ENCODE results near the gene RNF187.

Gene RNF187

DNA sequence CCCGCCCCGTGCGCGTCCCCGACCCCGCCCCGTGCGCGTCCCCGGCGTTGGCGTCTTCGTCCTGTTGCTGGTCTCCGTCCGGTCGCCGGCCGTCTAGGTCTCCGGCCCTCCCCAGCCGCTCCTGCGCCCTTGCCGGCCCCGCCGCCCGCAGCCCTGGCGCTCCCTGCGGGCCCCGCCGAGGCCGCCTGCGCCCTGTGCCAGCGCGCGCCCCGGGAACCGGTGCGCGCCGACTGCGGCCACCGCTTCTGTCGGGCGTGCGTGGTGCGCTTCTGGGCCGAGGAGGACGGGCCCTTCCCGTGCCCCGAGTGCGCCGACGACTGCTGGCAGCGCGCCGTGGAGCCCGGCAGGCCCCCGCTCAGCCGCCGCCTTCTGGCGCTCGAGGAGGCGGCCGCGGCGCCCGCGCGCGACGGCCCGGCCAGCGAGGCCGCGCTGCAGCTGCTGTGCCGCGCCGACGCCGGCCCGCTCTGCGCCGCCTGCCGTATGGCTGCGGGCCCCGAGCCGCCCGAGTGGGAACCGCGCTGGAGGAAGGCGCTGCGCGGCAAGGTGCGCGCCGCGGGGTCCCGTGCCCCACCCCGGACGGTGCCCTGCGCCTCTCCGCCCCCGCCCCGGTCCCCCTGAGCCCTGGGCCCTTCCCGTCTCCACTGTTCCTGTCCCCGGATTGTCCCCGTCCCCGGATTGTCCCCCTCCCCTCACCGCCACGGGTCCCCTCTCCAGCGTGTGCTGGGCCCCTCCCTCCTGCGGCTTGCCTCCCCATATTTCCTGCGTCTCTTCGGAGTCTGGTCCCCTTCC, at the start of gene RNF187:
TSS of gene RNF187 (plus strand) at position 47 of the 789 bp plus-strand sequence.
- DNase-seq (ENCODE audit: low spot score): peak; percentile 98

DNA sequence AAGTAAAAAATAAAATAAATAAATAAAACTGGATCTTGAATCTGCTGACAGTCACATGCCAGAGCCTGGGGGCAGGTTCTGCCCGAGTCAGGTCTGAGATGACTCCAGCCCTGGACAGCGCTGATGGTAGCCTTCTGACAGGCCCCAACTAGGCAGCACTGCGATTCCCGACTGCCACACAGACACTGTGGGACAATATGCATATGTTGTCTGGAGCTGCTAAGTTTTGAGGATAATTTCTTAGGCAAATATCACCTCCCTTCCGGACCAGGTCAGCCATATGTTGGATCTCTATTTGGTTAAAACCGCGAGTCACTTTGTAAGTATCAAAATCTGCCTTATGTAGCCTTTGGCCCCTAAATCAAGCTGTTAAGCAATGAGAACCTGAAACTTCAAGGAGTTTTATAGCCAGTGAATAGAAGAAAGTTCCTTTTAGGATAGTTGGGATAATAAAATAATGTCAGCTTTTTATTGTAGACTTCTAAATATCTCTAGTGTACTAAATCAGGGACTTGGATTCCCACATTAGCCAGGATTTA, 49.7 kb upstream of the RNF187 start:
- DNase-seq (ENCODE audit: low spot score): no peak

DNA sequence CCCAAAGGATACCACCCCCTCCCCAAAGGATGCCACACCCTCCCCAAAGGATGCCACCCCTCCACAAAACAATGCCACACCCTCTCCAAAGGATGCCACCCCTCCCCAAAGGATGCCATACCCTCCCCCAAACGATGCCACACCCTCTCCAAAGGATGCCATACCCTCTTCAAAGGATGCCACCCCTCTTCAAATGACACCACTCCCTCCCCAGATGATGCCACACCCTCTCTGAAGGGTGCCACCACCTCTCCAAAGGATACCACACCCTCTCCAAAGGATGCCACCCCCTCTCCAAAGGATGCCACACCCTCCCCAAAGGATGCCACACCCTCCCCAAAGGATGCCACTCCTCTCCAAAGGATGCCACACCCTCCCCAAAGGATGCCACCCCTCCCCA, 48.9 kb upstream of the RNF187 start:
- no peak for DNase-seq (ENCODE audit: low spot score)

DNA sequence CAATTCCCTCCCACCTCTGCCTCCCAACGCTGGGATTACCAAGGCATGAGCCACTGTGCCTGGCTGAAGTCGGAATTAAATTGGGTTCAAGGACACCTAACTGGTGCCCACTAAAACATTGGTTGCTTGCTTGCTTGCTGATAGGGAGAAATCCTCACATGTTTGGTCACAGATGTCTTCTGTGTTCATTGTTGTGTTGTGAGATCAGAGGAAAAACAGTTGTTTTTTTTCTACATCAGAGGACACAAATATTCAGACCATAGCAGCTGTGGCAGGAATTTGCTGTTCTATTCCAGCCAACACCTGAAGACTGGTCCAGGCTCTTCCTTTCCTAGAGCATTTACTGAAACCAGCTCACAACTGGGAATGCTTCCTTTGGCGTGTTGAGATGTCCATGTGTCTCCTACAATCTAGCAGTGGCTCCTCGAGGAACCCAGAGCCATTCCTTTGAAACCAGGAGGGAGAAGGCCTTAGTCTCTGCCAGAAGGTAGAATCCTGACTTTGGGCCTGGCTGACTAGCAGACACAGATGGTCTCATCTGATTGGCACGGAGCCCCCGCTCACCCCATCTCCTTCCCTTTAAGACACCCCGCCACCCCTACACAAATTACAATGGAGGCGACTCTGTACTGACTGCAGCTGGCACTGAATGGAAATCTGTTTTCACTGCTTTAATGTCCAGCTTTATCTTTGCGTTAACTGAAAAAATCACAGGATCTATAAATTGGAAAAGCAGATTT, 46.3 kb upstream of the RNF187 start:
- DNase-seq (ENCODE audit: low spot score): no peak

DNA sequence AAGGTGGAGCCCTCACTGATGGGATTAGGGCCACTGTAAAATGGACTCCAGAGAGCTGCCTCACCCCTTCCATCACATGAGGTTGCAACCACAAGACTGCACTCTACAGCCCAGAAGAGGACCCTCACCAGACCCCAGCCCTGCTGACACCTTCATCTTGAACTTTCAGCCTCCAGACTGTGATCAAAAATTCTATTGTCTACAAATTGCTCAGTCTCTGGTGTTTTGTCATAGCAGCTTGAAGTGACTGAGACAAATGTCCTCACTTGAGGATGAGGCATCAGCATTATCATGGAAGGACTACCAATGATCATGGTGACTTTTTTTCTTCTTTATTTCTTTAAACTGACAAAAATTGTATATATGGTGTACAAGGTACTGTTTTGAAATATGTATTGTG, 43.8 kb upstream of the RNF187 start:
- no peak for DNase-seq (ENCODE audit: low spot score)

DNA sequence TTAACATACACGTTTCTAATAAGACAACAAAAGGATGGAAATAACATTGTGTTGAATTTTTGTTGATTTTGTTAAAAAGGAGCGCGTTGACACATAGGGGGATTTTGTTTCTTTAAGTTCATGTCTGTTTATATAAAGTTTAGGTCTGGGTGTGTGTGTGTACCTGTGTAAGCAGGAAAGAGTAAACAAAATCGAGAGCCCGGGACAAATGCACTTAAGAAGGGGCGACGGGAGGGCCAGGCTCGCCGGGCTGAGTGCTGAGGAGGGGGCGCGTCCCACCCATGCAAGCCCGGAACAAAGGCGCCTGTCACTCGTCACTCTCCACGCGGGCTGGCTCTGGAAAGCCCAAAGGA, 41.7 kb upstream of the RNF187 start:
- no peak for DNase-seq (ENCODE audit: low spot score)

DNA sequence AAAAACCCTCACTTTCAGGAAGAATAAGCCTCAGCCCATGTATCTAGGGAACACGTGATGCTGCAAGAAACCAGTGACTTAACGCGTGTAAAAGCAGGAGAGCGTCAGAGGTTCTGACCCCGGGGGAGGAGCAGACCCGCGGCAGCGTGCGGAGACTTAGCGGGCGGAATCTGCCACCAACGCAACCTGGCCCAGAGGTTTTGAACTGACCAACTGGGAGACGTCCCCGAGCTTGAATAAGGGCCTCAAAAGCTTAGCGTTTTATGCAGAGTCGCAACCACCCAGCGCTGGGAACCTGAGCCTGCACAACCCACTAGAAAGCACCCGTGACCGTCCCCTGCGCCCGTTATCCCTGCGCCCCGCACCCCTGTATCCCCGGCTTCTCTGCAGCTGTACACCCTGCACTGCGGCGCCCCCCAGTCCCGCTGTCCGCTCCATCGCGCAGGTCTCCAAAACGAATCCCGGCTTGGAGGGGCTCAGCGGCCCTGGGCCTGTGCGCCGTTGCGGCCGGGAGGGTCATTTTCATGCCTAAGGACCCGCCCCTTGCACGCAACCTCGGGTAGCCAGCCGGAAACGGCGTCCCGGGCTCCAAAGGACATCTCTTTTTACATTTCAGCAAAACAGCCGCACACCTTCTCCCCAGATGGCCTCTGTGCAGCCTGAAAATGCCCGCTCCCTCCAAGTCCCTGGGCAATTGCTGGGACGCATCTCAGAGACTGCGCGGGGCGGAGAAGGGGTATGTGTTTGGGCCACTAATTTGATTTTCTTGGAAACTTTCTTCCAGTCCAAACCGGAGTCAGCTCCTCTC, 41.1 kb upstream of the RNF187 start:
- DNase-seq (ENCODE audit: low spot score): peak; percentile 70

DNA sequence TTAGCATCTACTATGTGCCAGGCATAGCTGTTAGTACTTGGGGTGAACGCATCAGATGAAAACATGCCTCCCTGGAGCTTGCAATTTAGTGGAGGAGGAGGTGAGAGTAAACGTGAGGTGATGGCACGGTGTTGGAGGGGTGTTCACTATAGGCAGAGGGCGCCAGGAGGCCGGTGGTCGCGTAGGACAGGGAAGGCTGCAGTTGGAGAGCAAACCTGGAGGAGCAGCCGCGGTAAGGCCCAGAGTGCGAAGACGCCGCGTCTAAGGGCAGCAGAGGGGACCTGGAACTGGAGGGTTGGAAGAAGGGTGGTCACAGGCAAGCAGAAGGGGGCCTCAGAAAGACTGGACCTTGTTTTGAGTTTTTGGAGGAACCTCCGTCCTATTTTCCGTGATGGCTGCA, 40.3 kb upstream of the RNF187 start:
- peak; percentile 60 for DNase-seq (ENCODE audit: low spot score)

DNA sequence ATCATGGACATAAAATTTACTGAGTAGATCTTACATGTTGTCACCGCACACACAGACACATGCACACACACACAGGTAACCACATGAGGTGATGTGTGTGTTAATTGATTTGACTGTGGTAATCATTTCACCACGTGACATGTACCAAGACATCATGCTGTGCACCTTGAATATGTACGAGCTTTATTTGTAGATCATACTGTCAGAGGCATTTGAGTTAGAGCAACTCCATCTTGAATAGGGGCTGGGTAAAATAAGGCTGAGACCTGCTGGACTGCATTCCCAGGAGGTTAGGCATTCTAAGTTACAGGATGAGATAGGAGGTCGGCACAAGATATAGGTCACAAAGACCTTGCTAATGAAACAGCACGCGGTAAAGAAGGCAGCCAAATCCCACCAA, 38.8 kb upstream of the RNF187 start:
- no peak for DNase-seq (ENCODE audit: low spot score)

DNA sequence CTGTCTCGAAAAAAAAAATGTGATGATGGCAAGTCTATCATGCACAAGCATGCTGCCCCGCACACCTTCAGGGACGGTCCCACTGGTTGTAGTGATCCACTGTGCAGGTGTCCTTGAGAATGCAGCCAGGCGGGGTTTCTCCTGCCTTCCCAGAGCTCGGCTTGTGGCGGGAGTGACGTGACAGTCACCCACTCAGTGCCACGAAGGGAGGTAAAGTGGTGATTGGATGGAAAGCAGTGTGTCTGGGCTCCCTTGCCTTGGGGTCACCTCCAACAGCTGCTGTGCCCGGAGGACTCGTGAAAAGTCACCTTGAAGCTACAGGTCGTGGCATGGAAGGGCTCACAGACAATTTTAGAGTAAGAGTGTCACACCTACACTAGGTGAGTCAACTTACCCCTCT, 37.0 kb upstream of the RNF187 start:
- no peak for DNase-seq (ENCODE audit: low spot score)

DNA sequence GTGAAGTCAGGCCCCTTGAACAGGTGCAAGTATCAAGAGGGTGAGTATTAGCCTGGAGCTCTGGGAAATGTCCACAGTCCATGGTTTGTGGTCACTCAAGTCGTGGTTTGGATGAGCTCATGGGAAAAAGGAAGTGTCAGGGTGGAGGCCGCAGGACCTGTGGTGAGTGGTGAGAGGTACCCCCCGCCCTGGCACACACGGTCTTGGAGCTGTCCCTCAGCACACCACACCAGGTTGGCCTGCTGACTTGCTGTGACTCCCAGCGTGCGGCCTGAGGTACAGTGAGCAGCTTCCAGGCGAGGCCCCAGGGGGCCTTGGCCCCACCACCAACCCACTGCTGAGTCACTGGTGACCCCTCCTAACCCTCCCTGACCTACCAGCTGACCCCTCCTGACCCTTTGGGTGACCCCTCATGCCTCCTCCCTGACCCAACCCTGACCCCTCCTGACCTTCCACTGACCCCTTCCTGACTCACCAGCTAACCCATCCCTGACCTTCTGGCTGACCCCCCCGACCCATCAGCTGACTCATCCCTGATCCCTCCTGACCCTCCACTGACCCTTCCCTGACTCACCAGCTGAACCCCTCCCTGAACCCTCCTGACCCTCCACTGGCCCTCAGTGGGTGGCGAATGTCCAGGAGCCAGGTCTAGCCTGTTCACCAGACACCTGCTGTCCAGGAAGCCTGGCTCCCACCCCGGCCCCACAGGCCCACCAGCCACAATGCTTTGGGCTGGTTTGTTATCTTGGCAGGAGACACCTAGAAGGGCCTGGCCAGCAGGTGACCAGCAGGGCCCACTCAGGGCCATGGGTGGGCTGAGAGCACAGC, 34.8 kb upstream of the RNF187 start:
- no peak for DNase-seq (ENCODE audit: low spot score)

DNA sequence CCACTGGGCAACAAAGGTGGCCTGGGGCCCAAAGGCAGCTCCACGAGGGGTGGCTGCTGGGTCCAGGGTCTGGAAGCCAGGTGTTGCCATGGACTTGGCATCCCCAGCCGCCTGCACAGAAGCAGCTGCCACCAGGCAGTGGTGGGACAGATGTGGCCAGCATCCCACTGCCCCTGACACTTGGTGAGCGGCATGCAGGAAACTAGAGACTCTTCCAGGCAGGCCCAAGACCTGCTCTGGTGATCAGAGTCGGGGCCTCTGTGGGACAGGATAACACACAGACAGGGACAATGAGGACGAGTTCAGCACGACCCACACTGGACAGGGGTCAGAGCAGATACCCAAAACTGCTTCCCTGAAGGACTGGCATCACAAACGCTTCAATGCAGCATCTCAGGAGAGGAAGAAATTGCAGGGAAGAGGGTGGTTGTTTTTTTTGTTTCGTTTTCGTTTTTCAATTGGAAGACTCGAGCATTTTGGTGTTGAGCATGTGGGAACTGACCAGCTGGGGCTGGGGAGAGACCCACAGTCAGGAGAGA, 34.1 kb upstream of the RNF187 start:
- no peak for DNase-seq (ENCODE audit: low spot score)

DNA sequence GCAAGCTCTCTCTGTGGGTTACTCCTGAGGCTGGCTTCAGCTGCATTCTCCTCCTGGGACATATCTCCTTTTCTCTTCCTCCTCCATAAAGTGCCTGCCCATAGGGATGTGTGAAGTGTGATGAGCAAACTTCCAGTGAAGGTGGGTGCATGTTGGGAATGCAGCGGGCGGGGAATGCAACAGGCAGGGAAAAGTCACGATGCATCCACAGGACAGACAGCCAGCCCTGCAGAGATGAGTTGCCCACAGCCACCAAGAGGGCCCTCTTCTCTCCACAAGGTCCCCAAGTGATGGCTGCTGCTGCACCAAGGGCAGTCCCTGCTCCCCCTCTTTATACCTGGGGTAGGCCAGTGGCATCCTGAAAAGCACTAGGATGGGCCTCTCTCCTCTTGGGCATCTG, 33.6 kb upstream of the RNF187 start:
- DNase-seq (ENCODE audit: low spot score): no peak

DNA sequence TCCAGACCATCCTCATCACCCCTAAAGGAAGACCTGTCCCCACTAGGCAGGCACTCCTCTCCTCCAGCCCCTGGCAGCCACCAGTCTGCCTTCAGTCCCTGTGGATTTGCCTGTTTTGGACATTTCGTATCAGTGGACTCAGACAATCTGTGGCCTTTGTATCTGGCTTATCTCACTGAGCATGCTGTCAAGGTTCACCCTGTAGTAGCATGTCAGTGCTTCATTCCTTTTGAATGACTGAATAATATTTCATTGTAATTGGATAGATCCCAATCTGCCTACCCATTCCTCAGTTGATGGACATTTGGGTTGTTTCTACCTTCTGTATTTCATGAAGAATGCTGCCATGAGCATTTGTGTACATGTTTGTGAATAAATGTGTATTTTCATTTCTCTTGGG, 32.9 kb upstream of the RNF187 start:
- DNase-seq (ENCODE audit: low spot score): no peak

DNA sequence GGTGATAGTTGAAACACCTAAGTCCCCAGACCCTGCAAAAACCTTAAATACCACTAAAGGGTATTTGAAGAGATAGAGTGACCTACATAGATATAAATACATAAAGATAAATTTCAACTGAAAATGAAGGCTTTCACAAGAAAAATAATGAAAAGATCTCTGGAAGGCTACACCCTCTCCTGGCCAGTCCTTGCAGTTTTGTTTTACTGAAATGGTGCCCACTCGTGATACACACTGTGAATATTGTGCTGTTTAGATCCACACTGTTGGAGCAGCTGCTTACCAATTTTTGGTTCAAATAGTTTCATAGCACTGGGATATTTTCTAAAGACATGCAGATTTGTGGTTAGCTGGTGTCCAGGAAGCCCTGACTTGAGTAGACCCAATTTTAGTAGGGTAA, 31.5 kb upstream of the RNF187 start:
- DNase-seq (ENCODE audit: low spot score): no peak

DNA sequence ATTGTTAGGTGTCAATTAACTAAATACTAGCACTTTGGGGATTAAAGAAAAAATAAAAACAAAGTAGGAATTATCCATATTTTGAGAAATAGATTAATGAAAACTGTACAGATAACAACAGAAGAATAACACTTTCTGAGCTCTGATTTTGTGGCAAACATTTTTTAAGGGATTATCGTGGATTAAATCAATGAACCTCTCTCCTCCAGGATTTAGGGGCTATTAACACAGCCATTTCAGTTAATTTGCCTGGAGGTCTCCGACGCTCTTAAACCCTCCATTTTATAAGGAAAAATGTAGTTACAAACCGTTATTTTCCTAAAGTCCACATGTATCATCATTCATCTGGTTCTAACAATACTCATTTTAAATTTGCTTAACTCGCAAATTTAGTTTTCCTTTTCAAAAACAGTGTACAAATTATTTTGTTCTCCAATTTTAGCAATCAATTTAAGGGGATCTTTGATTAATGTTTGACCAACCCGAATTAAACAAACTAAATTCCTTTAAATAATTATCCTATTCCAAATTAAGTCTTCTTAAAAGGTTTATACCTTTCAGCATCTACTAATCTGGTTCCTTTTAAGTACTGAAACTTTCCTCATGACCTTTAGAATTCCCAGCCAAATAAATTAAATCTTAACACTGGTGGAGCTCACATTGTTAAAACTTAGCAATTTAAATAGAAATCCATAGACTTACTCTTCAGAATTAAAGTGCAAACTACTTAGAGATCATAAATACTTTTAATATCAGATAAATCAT, 30.7 kb upstream of the RNF187 start:
- DNase-seq (ENCODE audit: low spot score): no peak

DNA sequence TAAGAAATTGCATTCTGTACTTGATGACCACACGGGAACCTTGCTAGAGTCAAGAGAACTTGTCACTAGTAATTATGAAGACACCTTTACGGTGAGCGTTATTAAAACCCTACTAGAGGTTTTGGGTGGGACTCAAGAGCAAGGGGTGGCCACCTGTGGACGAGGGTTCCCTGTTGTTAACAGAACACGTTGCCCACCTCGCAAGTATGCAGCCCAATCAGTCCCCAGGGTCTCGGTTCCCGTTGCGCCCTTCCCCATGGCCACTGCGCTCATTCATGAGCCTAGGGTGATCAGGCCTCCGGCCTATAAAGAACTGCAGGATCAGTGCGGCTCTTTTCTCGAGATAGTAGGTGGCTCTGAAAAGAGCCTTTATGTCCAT, 30.2 kb upstream of the RNF187 start:
- DNase-seq (ENCODE audit: low spot score): no peak

DNA sequence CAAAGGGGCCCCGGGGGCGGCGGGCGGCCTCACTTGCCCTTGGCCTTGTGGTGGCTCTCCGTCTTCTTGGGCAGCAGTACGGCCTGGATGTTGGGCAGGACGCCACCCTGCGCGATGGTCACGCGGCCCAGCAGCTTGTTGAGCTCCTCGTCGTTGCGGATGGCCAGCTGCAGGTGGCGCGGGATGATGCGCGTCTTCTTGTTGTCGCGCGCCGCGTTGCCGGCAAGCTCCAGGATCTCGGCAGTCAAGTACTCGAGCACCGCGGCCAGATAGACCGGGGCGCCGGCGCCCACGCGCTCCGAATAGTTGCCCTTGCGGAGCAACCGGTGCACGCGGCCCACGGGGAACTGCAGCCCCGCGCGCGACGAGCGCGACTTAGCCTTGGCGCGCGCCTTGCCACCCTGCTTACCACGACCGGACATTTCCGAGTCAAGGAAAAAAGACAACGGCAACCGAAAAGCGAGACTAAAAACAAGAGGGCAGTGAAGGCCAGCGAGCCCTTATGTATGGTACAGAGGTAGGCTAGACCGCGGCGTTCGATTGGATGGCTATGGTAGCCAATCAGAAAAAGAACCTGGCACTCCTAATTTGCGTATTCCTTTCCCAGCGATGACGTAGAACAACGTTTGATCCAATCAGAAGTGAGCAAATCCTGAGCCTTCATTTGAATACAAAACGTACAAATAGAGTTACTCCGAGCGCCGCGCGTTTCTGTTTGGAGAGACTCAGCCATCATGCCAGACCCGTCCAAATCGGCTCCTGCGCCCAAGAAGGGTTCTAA, 29.6 kb upstream of the RNF187 start:
- DNase-seq (ENCODE audit: low spot score): peak; percentile 91

DNA sequence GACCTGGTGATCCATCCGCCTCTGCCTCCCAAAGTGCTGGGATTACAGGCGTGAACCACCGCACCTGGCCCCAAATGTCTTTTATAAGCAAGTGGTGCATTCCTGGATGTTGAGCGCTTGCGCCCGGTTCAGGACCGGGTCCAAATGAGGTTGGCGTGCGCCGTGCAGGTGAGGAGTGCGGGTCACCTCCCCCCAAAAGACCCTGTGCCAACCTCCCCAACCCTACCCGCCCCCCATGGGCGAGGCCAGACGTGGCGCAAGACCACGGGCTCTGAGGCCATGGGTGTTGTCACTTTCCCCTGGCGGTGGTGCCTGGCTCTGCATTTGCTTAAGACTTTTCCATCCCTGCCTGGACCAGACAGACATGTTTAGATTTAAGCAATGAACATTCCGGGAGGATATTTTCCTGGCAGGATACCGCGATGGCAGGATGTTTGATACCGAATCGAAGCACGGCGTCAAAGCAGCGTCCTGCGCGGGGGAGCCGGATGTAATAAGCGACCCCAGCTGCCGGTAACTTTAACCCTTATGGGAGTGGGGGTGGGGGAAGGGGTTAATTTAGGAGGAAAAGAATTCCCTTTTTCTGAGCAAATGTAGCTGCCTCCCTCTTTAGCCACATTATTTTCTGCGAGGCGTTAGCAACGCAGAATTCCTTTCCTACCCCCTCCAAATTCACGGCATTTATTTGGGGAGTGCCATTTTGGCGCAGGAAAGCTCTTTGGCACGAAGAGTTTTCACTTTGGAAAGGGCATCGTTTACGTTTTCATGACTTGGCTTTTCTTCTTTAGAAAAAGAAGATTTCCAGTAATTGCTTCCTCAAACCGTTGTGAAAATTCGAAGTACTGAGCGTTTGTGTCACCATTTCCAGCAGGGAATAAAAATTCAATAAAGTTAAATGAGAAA, 27.8 kb upstream of the RNF187 start:
- peak; percentile 55 for DNase-seq (ENCODE audit: low spot score)
